HG02610 (cell line): ENCODE results near the gene WDFY4.

Experiments used
- ATAC-seq: cut with Tn5 transposase; IDR thresholded peaks from one replicate; pipeline ENCODE4 v1.9.1; 2021; ENCODE audit warnings: mild to moderate bottlenecking, moderate library complexity; ENCODE audit not compliant: unreplicated experiment

Gene WDFY4

GRCh38 chr10:48895803-48896195 is 211.1 kb downstream of the WDFY4 start:
- ATAC-seq: no peak

DNA sequence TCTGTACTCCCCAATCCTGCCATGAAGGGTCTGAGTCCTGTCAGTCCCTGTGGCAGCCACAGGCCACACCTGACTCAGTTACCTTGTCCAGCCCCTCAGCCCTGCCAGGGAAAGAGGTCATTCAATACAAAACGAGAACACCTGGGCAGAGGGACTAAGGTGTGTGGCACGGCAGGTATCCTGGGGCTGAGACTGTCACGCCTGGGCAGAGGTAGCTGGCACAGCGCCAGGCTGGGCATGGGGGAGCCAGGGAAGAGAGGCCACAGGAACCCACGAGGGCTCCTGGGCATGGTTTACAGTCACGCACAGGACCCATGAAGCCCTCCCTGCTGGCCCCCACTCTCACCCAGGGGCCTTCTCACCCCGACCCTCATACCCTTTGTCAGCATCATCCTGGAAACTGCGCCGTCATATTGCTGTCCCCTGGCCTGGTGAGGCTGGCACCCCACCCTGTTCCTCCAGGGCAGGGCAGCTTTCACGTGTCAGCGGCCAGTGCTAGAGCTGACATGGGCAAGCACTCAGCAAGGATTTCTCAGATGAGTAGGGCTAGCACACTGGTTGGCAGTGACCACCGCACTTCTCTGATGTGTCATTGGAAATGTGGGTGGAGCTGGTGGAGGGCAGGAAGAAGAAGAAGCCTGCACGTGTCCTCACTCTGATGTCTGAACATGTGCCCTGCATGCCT is 212.2 kb downstream of the WDFY4 start:
- no peak for ATAC-seq

GRCh38 chr10:48897441-48897790 is 212.7 kb downstream of the WDFY4 start:
- ATAC-seq: no peak

DNA sequence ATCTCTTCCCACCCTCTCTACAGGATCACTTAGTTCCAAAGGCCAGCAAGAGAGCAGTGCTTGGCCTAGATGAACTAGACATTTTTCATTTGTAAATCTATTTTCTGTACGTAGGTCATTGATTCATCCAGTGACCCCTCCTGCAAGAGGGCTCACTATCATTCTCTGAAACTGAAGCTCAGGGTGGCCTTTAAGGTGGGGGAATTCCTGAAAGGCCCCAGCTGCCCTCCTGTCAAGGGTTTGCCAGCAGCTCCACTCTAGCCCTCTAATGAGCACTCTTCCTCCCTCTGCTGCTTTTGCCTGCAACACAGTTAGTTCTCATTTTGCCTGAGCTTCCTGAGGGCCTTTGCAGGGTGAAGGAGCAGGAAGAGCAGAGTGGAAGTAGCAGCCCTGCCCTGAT is 213.8 kb downstream of the WDFY4 start:
- ATAC-seq: no peak

GRCh38 chr10:48899781-48900180 is 215.1 kb downstream of the WDFY4 start:
- no peak for ATAC-seq

GRCh38 chr10:48900371-48900801 is 215.7 kb downstream of the WDFY4 start:
- ATAC-seq: no peak

GRCh38 chr10:48901319-48901718 is 216.6 kb downstream of the WDFY4 start:
- no peak for ATAC-seq

DNA sequence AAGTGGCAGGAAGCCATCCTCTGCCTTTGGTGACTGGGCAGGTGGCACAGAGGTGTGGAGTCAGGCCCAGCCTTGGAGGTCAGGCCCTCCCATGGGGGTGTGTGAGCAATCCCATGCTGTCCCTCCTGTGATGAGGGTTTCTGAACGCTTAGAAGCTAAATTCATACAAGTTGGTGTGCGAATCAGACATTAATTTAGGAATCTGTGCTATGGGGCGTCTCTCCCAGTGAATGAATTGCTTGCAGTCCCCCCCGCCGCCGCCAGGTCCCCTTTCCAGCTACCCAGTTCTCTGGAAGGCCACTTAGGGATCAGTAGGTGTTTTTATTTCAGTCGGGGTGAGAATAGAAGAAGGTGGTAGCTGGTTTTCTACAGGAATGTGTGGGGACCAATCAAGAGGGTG is 217.4 kb downstream of the WDFY4 start:
- ATAC-seq: no peak

DNA sequence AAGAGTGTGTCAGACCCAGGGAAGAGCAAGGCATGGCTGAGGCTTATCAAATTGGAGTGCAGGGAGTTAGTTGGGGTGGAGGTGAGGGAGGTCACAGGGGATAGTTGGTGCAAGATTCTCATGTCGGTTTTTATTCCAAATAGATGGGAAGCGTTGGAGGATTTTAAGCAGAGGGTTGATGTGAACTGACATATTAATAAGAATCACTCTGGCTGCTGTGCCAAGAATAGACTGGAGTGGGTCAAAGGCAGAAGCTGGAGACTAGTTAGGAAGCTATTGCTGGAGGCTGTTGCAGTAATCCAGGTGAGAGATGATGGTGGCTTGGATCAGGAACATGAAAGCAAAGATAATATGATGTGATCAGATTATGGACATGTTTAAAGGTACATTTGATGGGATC is 218.5 kb downstream of the WDFY4 start:
- ATAC-seq: no peak

GRCh38 chr10:48904861-48905260 is 220.2 kb downstream of the WDFY4 start:
- no peak for ATAC-seq

GRCh38 chr10:48905311-48905710 is 220.6 kb downstream of the WDFY4 start:
- ATAC-seq: no peak

DNA sequence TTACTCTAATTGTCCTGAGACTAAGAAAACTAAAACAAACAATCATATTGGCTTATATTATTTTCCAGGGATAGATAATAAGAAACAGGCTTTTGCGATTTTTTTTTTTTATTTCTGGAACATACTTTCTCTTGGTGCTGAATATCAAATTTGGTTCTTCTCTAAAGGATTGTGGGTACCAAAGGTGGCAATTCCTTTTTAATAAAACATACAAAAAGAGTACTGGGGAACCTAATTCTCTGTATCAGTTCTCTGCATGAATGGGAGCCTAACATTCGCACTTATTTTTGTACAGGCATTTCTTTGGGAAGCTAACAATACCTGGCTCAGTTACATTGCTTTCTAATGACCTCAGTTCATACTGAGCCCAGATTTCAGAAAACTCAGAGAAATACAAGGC is 222.2 kb downstream of the WDFY4 start:
- ATAC-seq: no peak

GRCh38 chr10:48907730-48908129 is 223.1 kb downstream of the WDFY4 start:
- no peak for ATAC-seq

DNA sequence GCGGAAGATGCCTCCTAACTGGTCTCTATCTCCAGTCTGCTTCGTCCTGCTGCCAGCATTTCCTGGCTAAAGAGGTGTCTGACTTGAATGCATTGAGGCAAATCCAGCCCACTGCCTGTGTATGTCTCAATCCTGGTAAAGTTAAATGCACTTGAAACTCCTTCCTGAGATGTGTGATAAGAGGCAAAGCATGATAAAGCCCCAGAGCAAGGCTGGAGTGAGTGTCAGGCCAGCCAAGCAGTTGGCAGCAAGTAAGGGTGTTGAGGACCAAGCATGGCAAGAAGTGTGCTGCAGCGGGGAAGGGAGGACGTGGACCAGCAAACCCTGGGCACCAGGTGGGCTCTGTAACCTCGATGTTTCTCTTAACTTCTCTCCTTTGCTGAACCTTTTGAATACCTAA is 225.9 kb downstream of the WDFY4 start:
- ATAC-seq: no peak

DNA sequence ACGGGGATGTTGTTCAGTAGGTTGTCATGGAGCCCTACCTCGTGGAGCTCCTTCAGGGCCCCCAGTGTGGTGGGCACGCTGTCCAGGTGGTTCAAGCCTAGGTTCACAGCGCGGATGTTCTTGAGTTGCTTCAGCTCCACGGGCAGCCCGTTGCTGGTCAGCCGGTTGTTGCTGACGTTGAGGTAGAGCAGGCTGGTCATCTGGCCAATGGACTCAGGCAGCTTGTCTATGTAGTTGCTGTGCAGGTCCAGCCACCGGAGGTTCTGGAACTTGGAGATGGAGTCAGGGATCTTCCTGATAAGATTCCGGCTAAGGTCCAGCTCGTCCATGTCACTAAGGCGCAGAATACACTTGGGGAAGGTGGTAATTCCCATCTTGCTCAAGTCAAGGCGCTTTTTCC is 229.0 kb downstream of the WDFY4 start:
- ATAC-seq: no peak

GRCh38 chr10:48923748-48924147 is 239.1 kb downstream of the WDFY4 start:
- ATAC-seq: no peak

- no peak for ATAC-seq
These were observed 240.3 kb downstream of the WDFY4 start for GRCh38 chr10:48924988-48925387.

GRCh38 chr10:48926255-48926654 is 241.6 kb downstream of the WDFY4 start:
- ATAC-seq: no peak

- no peak for ATAC-seq
These were observed 242.3 kb downstream of the WDFY4 start for GRCh38 chr10:48926764-48927540.

- no peak for ATAC-seq
These were observed 244.8 kb downstream of the WDFY4 start for GRCh38 chr10:48929413-48929990.

- ATAC-seq: no peak
These were observed 246.5 kb downstream of the WDFY4 start for GRCh38 chr10:48931188-48931587.
